Kidney (tissue), 14 donors: ENCODE measurements around the gene EPS8L1. TPM values are rescaled to one million over a fixed set of nuclear protein-coding genes. Genes with fewer than 3 reads are reported as not detected.

Source experiments
- DNase-seq, 5 donors: peaks; one replicate each; pipeline ENCODE4 v3.0.0-alpha.2; 2013 to 2020
- FAIRE-seq: peaks from 2 replicates; lab custom pipeline; 2012; peaks lifted over from hg19 to GRCh38; lab: Jason Lieb, UNC
- H3K27ac ChIP-seq, 2 donors: one replicate each; pipeline ENCODE4 v1.7.0; 2013; ENCODE audit warnings: low read depth in 2 of 2, low read length in 2 of 2, inconsistent platforms in 1 of 2
- H3K27me3 ChIP-seq: one replicate; pipeline ENCODE4 v1.7.1; 2013; ENCODE audit warnings: low read length, inconsistent platforms; ENCODE audit not compliant: control insufficient read depth, insufficient read depth
- H3K36me3 ChIP-seq, 3 donors: one replicate each; pipeline versions ENCODE4 v1.7.0 to v1.7.1; 2013; ENCODE audit warnings: low read length in 3 of 3, control low read depth in 1 of 3, inconsistent platforms in 1 of 3; ENCODE audit not compliant: insufficient read depth in 3 of 3, control insufficient read depth in 2 of 3
- H3K4me1 ChIP-seq, 3 donors: one replicate each; pipeline versions ENCODE4 v1.7.0 to v1.7.1; 2013; ENCODE audit warnings: low read length in 3 of 3, inconsistent platforms in 1 of 3, low read depth in 1 of 3; ENCODE audit not compliant: control insufficient read depth in 2 of 3, insufficient read depth in 2 of 3
- H3K4me3 ChIP-seq, 3 donors: one replicate each; pipeline versions ENCODE4 v1.7.0 to v1.8.1; 2013; ENCODE audit warnings: low read length in 3 of 3, control low read depth in 1 of 3, inconsistent platforms in 1 of 3
- H3K9ac ChIP-seq, 3 donors: one replicate each; pipeline versions ENCODE4 v1.7.0 to v1.7.1; 2013; ENCODE audit warnings: low read length in 3 of 3, control low read depth in 1 of 3, inconsistent platforms in 1 of 3
- H3K9me3 ChIP-seq, 3 donors: one replicate each; pipeline versions ENCODE4 v1.7.0 to v1.7.1; 2013; ENCODE audit warnings: low read length in 3 of 3, control low read depth in 1 of 3, inconsistent platforms in 1 of 3; ENCODE audit not compliant: control insufficient read depth in 2 of 3, insufficient read depth in 1 of 3
- CTCF ChIP-seq: IDR thresholded peaks from 3 replicates; pipeline ENCODE4 v1.5.1; 2012; ENCODE audit warnings: mild to moderate bottlenecking, moderate library complexity, borderline replicate concordance; ENCODE audit not compliant: insufficient read depth; ENCODE audit errors: extremely low read depth
- intact Hi-C: fragments of 100-400 bp; cut with DNase I; formaldehyde crosslinking; loops from one replicate; pipeline ENCODE4 v1.11.1; 2022
- polyA plus RNA-seq: library from polyadenylated mRNA; stranded (reverse); fragments of 350-450 nt; fragmentation: Illumina TruSeq; extraction: RNeasy Lipid Tissue Mini Kit (QIAGEN cat#74804); gene quantifications from one replicate; pipeline ENCODE4 v1.2.3, GENCODE V29; 2014; ENCODE audit warnings: low read depth, low replicate concordance; ENCODE audit not compliant: insufficient read depth
- total RNA-seq: library from RNA; stranded (reverse); fragmentation: NEBNext Ultra II Directional; extraction: Animal tissue kit (Norgen Biotek cat#: 25700); gene quantifications from one replicate; pipeline ENCODE4 v1.2.1, GENCODE V29; 2021
- donor health status: control.
- donor health status: control.
- donor health status: control.
- donor health status: control.
- donor health status: control.
- donor health status: DM: yes; HTN: yes; CAD: no.
- donor health status: Normal renal cell carcinoma (clear cell type).

EPS8L1 gene
- total and polyA plus RNA-seq, 2 donors from 2014 or later, result 45.4 to 95.0 TPM

- peak overlapping the region in 1 of 3 donors; percentile 37 for H3K4me3 ChIP-seq
- no peak for TF ChIP-seq CTCF
- no peak overlapping the region for H3K27ac ChIP-seq
- FAIRE-seq (no peak), DNase-seq (no peak)
- H3K4me1 ChIP-seq, result peaks cover 0 to 4% (median 0%) of the 10 kb centered on the region in 3 donors
- H3K9ac ChIP-seq, result peak overlapping the region in 1 of 3 donors; percentile 38
- H3K27me3 ChIP-seq, result peaks cover 5% of the 10 kb centered on the region
- no peaks in the 10 kb centered on the region for H3K9me3 ChIP-seq
- intact Hi-C loops, result no loop called here
- H3K36me3 ChIP-seq, result no peaks in the 10 kb centered on the region
Measured at GRCh38 chr19:55069865-55070197, 5.8 kb upstream of the EPS8L1 start.

GRCh38 chr19:55070466-55071128 lies 5.1 kb upstream of the EPS8L1 start:
- Histone ChIP-seq H3K27me3 (peaks cover 5% of the 10 kb centered on the region), H3K9ac (no peak overlapping the region), H3K9me3 (no peaks in the 10 kb centered on the region), H3K27ac (no peak overlapping the region), H3K4me1 (peaks cover 0 to 4% (median 2%) of the 10 kb centered on the region in 3 donors), H3K36me3 (no peaks in the 10 kb centered on the region), H3K4me3 (no peak overlapping the region)
- DNase-seq, result no peak
- no peak for FAIRE-seq
- no peak for TF ChIP-seq CTCF
- intact Hi-C loops, result no loop called here

GRCh38 chr19:55071129-55071502 lies 4.6 kb upstream of the EPS8L1 start:
- H3K27me3 ChIP-seq, result peaks cover 5% of the 10 kb centered on the region
- DNase-seq (no peak), FAIRE-seq (no peak)
- H3K4me3 ChIP-seq, result no peak overlapping the region
- no peak for TF ChIP-seq CTCF
- no peaks in the 10 kb centered on the region for H3K9me3 ChIP-seq
- no peak overlapping the region for H3K27ac ChIP-seq
- H3K36me3 ChIP-seq, result no peaks in the 10 kb centered on the region
- peaks cover 0 to 4% (median 2%) of the 10 kb centered on the region in 3 donors for H3K4me1 ChIP-seq
- H3K9ac ChIP-seq, result no peak overlapping the region
- intact Hi-C loops, result no loop called here

GRCh38 chr19:55071913-55072312 lies 3.8 kb upstream of the EPS8L1 start:
- DNase-seq (no peak), FAIRE-seq (no peak)
- Histone ChIP-seq H3K4me1 (peaks cover 0 to 9% (median 2%) of the 10 kb centered on the region in 3 donors), H3K4me3 (no peak overlapping the region), H3K27ac (no peak overlapping the region), H3K9me3 (no peaks in the 10 kb centered on the region), H3K9ac (no peak overlapping the region), H3K27me3 (peaks cover 5% of the 10 kb centered on the region), H3K36me3 (no peaks in the 10 kb centered on the region)
- no peak for TF ChIP-seq CTCF
- intact Hi-C loops, result no loop called here
